Peyer's patch (tissue), 4 donors: ENCODE measurements around the gene EPHA1. TPM values are rescaled to one million over a fixed set of nuclear protein-coding genes. Genes with fewer than 3 reads are reported as not detected.

ENCODE experiments used
- DNase-seq, 3 donors: peaks; one replicate each; pipeline ENCODE4 v3.0.0-alpha.2; 2017 to 2019
- H3K27ac ChIP-seq, 4 donors: fragments of 200-600 bp; sonication (generic); one replicate each; pipeline ENCODE4 v1.5.1; 2016 to 2019
- H3K27me3 ChIP-seq, 2 donors: fragments of 200-600 bp; sonication (generic); one replicate each; pipeline ENCODE4 v1.5.1; 2019
- H3K36me3 ChIP-seq, 3 donors: fragments of 200-600 bp; sonication (generic); one replicate each; pipeline ENCODE4 v1.5.1; 2016 to 2019
- H3K4me1 ChIP-seq, 4 donors: fragments of 200-600 bp; sonication (generic); one replicate each; pipeline ENCODE4 v1.5.1; 2016 to 2019
- H3K4me3 ChIP-seq, 4 donors: fragments of 200-600 bp; sonication (generic); 1 replicate in 3 of 4; 2 replicates in 1 of 4; pipeline ENCODE4 v1.5.1; 2016 to 2019; ENCODE audit warnings: mild to moderate bottlenecking in 1 of 4
- H3K9me3 ChIP-seq, 4 donors: fragments of 200-600 bp; sonication (generic); one replicate each; pipeline ENCODE4 v1.5.1; 2016 to 2019; ENCODE audit warnings: mild to moderate bottlenecking in 1 of 4
- CTCF ChIP-seq, 6 experiments: fragments of 450-650 bp in 4 of 6; fragments of 200-600 bp in 2 of 6; sonication (generic) in 1 of 6; IDR thresholded peaks; one replicate each; pipeline ENCODE4 v1.5.1; 2017 to 2019; ENCODE audit warnings: antibody characterized with exemption in 6 of 6, mild to moderate bottlenecking in 3 of 6, moderate library complexity in 1 of 6
- POLR2A ChIP-seq, 2 donors: fragments of 450-650 bp; IDR thresholded peaks; one replicate each; pipeline ENCODE4 v1.5.1; 2017; ENCODE audit warnings: antibody characterized with exemption in 2 of 2, mild to moderate bottlenecking in 2 of 2, moderate library complexity in 2 of 2
- total RNA-seq, 4 donors: library from RNA; depleted of rRNA; stranded (reverse); fragments of >200 nt; gene quantifications; one replicate each; pipeline ENCODE4 v1.1.0, GENCODE V29; 2016

Gene EPHA1
- total RNA-seq, 4 donors from 2014 or later: 52.5 to 81.3 (median 63.9) TPM

DNA sequence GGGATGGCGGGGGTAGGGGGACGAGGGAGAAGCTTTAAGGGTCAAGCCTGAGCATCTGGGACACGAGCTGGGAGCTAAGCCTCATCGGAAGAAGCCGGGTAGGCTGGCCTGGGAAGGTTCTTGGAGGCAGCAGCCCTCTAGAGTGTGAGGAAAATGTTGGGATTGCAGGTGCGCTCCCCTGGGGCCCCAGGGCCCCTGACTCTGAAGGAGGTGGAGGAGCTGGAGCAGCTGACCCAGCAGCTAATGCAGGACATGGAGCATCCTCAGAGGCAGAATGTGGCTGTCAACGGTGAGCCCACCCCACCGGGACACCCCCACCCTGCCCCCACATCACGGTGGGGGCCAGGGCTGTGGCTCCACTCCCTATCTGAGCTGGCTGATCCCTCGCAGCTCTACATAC lies 20.6 kb downstream of the EPHA1 start:
- peaks cover 0 to 52% (median 0%) of the 10 kb centered on the region in 3 donors for H3K36me3 ChIP-seq
- H3K4me3 ChIP-seq: no peak overlapping the region
- no peak for DNase-seq
- H3K27ac ChIP-seq: no peak overlapping the region
- H3K4me1 ChIP-seq: peaks cover 0 to 69% (median 14%) of the 10 kb centered on the region in 4 donors
- no peaks in the 10 kb centered on the region for H3K9me3 ChIP-seq
- no peaks in the 10 kb centered on the region for H3K27me3 ChIP-seq
- no peak for TF ChIP-seq CTCF (IDR thresholded peaks at IDR 0.05)

- Histone ChIP-seq H3K9me3 (no peaks in the 10 kb centered on the region), H3K27me3 (no peaks in the 10 kb centered on the region), H3K36me3 (peaks cover 0 to 48% (median 0%) of the 10 kb centered on the region in 3 donors), H3K4me3 (no peak overlapping the region), H3K4me1 (peaks cover 0 to 68% (median 20%) of the 10 kb centered on the region in 4 donors), H3K27ac (peak overlapping the region in 3 of 4 donors; percentile 2 to 57 (median 56))
- DNase-seq: peak in 2 of 3 donors; percentile 45 to 50
- TF ChIP-seq CTCF (IDR thresholded peaks at IDR 0.05) (no peak), POLR2A (IDR thresholded peaks at IDR 0.05) (no peak)
Measured at GRCh38 chr7:143387156-143387975, 21.3 kb downstream of the EPHA1 start.

DNA sequence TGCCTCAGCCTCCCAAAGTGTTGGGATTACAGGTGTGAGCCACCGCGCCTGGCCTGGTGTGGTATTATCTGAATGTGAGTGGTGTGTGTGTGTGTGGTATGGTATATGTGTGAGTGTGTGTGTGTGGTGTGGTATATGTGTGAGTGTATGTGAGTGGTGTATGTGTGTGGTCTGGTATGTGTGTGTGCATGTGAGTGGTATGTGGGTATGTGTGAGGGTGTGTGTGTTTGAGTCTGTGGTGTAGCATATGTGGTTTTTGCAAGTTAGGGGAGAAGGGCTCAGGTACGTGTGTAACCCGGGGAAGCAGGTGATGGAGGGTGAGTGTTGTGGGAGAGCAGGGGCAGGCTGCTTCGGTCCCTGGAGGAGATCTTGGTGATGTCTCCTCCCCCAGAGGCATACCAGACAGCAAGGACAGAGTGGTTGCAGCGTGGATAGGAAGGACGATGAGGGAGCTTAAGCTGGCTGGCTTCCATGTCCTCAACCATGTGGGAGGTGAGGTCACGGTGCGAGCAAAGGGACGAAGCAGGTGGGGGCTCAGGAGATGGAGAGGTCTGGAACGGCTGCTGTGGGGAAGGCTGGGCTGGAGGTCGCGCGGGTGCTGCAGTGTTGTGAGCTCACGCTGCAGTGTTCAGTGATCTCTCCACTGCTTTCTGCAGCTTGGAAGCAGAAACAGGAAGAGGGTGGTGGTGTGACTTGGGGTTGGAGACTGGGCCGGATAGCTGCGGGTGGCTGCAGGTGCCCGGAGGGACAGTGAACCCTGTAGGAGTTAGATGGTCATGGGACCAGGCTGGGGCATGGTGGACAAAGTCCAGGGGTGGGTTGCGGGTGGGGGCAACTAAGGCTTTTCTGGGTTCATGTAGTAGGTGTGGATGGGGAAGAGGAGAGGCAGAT lies 22.5 kb downstream of the EPHA1 start:
- Histone ChIP-seq H3K9me3 (no peaks in the 10 kb centered on the region), H3K4me3 (peak overlapping the region in 2 of 4 donors; percentile 3 to 12), H3K4me1 (peaks cover 0 to 56% (median 22%) of the 10 kb centered on the region in 4 donors), H3K36me3 (peaks cover 0 to 44% (median 0%) of the 10 kb centered on the region in 3 donors), H3K27ac (peak overlapping the region in 3 of 4 donors; percentile 56 to 65 (median 57)), H3K27me3 (no peaks in the 10 kb centered on the region)
- peak; percentile 59 to 73 (median 65) for DNase-seq
- TF ChIP-seq POLR2A (IDR thresholded peaks at IDR 0.05) (no peak), CTCF (IDR thresholded peaks at IDR 0.05) (no peak)

- Histone ChIP-seq H3K4me3 (peak overlapping the region in 2 of 4 donors; percentile 19 to 77), H3K27me3 (no peaks in the 10 kb centered on the region), H3K27ac (peak overlapping the region; percentile 26 to 99 (median 96)), H3K4me1 (peaks cover 0 to 50% (median 22%) of the 10 kb centered on the region in 4 donors), H3K9me3 (no peaks in the 10 kb centered on the region), H3K36me3 (peaks cover 0 to 32% (median 0%) of the 10 kb centered on the region in 3 donors)
- peak in 2 of 3 donors; percentile 39 to 45 for DNase-seq
- no peak for TF ChIP-seq POLR2A (IDR thresholded peaks at IDR 0.05)
- no peak for TF ChIP-seq CTCF (IDR thresholded peaks at IDR 0.05)
Measured at GRCh38 chr7:143384661-143385631, 23.7 kb downstream of the EPHA1 start.
